Measurements from ENCODE around the gene AGR2.

DNA sequence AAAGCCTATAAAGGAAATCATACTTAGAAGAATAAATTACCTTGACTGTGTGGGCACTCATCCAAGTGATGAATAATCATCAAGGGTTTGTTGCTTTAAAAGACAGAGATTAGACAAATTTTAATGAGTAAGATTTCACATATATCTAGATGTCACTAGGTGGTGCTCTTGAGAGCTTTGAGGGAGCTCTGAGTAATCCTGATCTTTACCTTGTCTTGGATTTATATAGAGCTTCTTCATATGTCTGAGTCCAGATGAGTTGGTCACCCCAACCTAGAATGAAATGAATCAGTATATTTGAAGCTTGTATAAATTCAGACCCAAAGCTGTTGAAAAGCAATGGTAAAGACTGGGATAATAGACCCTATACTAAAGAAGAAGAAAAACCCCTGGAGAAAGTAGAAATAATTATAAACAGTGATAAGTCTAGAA is 3.7 kb downstream of the AGR2 start:
- TF ChIP-seq, protein P1, sequence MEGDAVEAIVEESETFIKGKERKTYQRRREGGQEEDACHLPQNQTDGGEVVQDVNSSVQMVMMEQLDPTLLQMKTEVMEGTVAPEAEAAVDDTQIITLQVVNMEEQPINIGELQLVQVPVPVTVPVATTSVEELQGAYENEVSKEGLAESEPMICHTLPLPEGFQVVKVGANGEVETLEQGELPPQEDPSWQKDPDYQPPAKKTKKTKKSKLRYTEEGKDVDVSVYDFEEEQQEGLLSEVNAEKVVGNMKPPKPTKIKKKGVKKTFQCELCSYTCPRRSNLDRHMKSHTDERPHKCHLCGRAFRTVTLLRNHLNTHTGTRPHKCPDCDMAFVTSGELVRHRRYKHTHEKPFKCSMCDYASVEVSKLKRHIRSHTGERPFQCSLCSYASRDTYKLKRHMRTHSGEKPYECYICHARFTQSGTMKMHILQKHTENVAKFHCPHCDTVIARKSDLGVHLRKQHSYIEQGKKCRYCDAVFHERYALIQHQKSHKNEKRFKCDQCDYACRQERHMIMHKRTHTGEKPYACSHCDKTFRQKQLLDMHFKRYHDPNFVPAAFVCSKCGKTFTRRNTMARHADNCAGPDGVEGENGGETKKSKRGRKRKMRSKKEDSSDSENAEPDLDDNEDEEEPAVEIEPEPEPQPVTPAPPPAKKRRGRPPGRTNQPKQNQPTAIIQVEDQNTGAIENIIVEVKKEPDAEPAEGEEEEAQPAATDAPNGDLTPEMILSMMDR (IDR thresholded peaks at IDR 0.05) = peak in 4 of 6 experiments; percentile 12 to 52 (median 40)
- no peak for TF ChIP-seq POLR2A (IDR thresholded peaks at IDR 0.05)
